AML-193 (cell line): ENCODE data around the gene CKS2.

Experiments used
- DNase-seq, 2 experiments: peaks; one replicate each; lab custom pipeline; 2025; lab: John Stamatoyannopoulos, UW

CKS2 gene

DNA sequence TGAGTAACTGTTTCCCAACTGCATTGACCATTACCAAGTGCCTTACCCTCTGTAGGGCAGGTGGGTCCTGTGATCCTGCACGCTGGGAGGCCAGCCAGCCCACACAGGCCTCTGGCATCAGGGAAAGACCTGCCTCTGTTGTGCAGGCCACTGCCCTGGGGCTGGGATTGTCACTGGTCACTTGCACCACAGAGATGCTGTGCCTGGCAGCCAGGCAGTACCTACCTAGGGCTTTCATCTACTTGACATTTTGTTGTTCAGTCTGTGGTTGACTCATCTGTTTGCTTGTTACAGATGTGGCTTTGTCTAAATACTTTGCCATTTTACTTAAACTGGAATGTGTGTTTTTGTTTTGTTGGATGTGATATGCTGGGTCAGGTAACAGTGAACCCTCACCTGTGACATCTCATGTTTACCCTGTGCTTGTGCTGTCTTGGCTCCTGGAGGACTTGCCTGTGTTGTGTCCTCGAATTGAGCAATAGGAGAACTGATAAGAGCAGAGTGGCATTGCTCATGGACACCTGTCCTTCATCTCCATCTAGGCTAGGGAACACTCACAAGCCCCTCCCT, 40.1 kb downstream of the CKS2 start:
- DNase-seq: no peak

GRCh38 chr9:89351584-89352300, 40.7 kb downstream of the CKS2 start:
- DNase-seq: no peak

DNA sequence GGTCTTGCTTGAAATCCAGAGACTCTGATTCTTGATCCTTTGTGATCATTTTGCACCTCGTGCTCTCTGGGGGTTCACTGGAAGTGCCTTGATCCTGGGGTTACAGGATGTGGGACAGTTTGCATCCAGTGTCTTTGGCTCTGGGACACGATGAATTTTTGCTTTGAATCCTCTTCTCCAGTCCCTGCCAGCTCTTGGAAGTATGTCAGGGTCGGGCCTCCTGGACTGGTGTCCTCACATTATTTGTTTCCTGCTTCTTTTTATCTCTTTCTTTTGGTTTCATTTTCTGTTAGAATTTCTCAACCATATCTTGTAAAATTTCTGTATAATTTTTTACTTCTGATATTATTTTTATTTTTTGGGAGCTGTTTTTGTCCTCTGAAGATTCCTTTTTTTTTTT, 41.5 kb downstream of the CKS2 start:
- no peak for DNase-seq

- no peak for DNase-seq
Observed at GRCh38 chr9:89352874-89353649, 42.1 kb downstream of the CKS2 start.

- no peak for DNase-seq
Observed at GRCh38 chr9:89353989-89354388, 43.0 kb downstream of the CKS2 start.

- no peak for DNase-seq
Observed at GRCh38 chr9:89354471-89354870, 43.5 kb downstream of the CKS2 start.

DNA sequence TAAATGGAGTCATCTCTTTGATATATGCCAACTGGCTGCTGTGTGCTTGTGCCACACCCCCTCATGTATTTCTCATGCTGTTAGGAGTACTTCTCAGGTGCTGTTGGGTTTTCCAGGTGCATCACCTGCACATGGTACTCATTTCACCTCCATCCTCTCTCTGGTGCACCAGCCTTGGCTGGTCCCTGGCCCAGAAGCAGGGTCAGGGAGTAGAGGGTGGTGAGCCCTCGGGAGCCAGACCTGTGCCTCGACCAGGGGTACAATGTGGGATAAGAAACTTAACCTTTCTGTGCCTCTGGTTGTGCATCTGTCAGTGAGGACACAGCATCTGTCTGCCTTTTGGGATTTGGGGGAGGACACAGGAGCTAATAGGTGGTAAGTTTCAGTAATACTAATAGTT, 45.8 kb downstream of the CKS2 start:
- DNase-seq: no peak

GRCh38 chr9:89357331-89358197, 46.6 kb downstream of the CKS2 start:
- no peak for DNase-seq

- no peak for DNase-seq
Observed at GRCh38 chr9:89358376-89358916, 47.5 kb downstream of the CKS2 start.

DNA sequence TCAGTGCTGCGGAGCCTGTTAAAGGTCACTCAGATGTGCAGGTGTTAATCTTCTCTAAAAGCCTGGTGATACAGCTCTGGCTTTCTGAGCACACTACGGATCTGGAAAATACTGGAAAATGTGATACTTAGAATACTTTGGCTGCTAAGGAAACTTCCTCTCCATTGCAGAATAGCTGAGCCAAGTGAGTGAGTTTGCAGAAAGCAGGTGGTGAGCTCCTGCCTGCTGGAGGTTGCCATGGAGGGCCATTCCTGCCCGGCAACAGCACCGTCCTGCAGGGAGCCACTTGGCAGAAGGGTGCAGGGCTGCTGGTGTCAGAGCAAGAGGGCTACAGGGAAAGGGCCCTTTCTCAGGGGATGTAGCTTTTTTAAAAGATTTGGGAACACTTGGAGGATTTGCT, 48.0 kb downstream of the CKS2 start:
- no peak for DNase-seq

- DNase-seq: no peak
Observed at GRCh38 chr9:89359751-89360261, 48.8 kb downstream of the CKS2 start.

DNA sequence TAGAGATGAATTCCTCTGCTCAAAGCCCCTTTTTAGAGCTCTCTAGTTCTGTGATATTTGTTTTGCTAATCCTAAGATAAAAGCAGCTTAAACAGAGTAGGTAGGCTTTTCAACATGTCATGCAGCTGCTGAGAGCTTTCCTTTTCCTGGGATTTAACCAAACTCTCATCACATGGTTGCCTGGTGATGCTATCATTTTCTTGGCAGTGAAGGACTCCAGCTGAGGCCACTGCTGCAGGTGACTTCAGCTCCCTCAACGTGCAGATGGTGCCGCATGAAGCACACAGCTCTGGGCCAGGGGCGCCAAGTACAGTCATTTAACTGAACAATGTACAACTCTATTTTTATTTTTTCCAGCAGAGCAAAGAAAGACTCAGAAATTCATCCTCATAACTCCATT, 49.5 kb downstream of the CKS2 start:
- no peak for DNase-seq

- DNase-seq: no peak
Observed at GRCh38 chr9:89361031-89361430, 50.0 kb downstream of the CKS2 start.

DNA sequence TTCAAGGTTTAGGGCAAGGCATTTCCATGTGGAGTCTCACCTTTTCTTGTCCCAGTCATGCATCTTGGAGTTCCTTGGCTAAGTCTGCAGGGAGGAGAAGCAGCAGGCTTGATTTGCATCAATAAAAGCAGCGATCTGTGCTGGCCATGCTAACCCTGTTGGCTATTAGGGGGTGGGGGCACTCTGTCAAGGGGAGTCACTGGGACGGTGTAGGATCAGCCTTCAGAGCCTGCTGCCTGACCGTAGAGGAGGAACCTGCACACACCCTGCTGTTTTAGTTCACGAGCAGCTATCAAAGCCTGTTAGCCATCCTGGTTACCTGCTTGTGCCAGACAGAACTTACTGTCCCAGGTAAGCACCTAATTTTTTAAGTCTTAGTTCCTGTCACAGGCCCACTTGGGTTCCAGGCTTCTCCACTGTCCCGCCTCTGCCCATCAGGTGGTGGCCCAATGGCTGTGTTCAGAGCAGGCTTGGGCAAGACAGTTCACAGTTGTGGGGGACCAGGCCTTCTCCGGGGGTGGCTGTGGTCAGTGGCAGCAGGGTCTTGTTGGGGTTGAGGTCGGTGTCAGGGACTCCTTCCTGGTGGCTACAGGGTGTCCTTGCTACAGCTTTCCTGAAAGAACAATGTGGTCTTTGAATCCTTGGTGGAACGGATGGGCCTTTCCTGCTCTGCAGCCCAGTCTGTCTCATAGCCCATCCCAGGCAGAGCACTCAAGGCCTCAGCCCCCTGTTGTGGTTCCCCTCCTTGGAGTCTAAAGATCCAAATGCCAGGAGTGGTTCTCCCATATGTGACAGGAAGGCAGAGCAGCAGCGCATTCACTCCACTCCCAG, 51.0 kb downstream of the CKS2 start:
- DNase-seq: no peak

DNA sequence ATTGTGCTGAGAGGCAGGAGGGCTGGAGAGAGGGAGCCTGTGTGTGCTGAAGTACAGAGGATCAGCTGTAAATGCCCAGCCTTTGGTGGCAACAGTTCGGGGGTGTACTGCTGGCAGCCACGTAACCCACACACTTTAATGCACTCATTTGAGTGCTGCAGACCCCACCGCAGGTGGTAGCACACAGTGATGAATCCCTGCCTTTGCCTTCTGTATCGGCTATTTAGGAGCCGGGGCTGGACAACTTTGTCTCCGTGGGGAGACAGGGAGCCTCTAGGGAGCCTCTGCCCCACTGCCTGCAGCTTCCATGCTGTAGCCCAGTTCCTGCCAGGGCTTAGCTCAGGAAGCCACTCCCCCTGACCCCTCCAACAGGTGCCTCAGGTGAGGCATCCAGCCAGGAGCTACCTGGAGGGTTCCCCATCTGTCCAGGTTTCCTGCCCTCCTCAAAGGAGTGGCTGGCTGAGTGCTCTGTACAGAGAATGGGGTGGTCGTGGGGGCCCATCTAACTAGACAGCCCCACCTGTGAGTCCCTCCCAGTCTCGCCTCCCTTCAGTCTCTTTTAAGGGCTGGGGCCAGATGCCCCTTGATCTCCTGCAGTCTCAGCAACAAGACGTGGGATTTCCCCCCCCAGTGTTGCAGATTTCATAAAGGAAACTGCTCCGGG, 51.8 kb downstream of the CKS2 start:
- no peak for DNase-seq

- no peak for DNase-seq
Observed at GRCh38 chr9:89363311-89363670, 52.3 kb downstream of the CKS2 start.

GRCh38 chr9:89363921-89364665, 53.1 kb downstream of the CKS2 start:
- DNase-seq: no peak

GRCh38 chr9:89364666-89365531, 53.9 kb downstream of the CKS2 start:
- DNase-seq: no peak

DNA sequence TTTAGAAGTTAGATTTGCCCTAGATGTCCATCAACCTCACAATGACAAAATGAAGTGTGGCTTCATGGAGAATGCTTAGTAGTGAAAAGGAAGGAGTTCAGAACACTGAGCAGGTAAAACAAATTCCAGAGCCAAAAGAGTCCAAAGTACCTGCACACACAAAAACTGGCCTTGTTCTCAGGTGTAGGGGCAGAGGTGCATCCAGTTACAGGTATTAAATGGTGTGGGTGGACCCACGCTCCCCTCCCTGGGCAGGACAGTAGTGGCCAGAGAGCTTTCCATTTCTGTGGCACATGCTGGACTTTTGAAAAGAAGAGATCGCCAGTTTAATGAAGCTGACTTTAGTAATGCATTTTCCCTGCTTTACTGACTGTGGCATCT, 54.5 kb downstream of the CKS2 start:
- DNase-seq: no peak
